H1 (cell line): Measurements from ENCODE around the gene USH1C. TPM values are rescaled to one million over a fixed set of nuclear protein-coding genes. Genes with fewer than 3 reads are reported as not detected.

Experiments
- CTCF ChIA-PET: fragments of 300-600 bp; sonication (Branson Sonifier 250); formaldehyde crosslinking; loops from one replicate; lab custom pipeline; 2021; ENCODE audit not compliant: partially characterized antibody; lab: Charles Lee
- POLR2A ChIA-PET: fragments of 300-600 bp; sonication (Branson Sonifier 250); formaldehyde crosslinking; loops from one replicate; lab custom pipeline; 2021; ENCODE audit warnings: inconsistent platforms; ENCODE audit not compliant: partially characterized antibody; lab: Charles Lee
- DNase-seq, 2 experiments: peaks; one replicate each; pipeline versions ENCODE4 v3.0.0 to v3.0.0-alpha.2; 2010 to 2022; ENCODE audit warnings: low spot score in 2 of 2, low read depth in 1 of 2, mixed read lengths in 1 of 2
- FAIRE-seq: peaks from 2 replicates; lab custom pipeline; 2011; peaks lifted over from hg19 to GRCh38; lab: Jason Lieb, UNC
- H2AFZ ChIP-seq: 2 replicates; pipeline ENCODE4 v1.8.1; 2012; ENCODE audit warnings: low read length, inconsistent platforms
- H2AK5ac ChIP-seq: 2 replicates; pipeline ENCODE4 v1.6.1; 2013; ENCODE audit warnings: low read depth, low read length
- H2BK120ac ChIP-seq: replicated peaks from 2 replicates; pipeline ENCODE3; 2013; ENCODE audit warnings: low read depth, low read length, inconsistent platforms
- H2BK12ac ChIP-seq: 2 replicates; pipeline ENCODE4 v1.6.1; 2013; ENCODE audit warnings: low read depth, low read length
- H2BK15ac ChIP-seq: 2 replicates; pipeline ENCODE4 v1.6.1; 2013; ENCODE audit warnings: low read length
- H2BK20ac ChIP-seq: 2 replicates; pipeline ENCODE4 v1.6.1; 2013; ENCODE audit warnings: low read length
- H2BK5ac ChIP-seq: 2 replicates; pipeline ENCODE4 v1.6.1; 2013; ENCODE audit warnings: low read depth, low read length
- H3K14ac ChIP-seq: 2 replicates; pipeline ENCODE4 v1.6.1; 2013; ENCODE audit warnings: inconsistent platforms; ENCODE audit not compliant: insufficient read length
- H3K18ac ChIP-seq: 2 replicates; pipeline ENCODE4 v1.6.1; 2013; ENCODE audit warnings: low read length; ENCODE audit errors: extremely low read depth
- H3K23ac ChIP-seq: 2 replicates; pipeline ENCODE4 v1.6.1; 2013; ENCODE audit warnings: inconsistent platforms; ENCODE audit not compliant: insufficient read length
- H3K23me2 ChIP-seq: 2 replicates; pipeline ENCODE4 v1.6.1; 2013; ENCODE audit warnings: low read depth, low read length
- H3K27ac ChIP-seq: 2 replicates; pipeline ENCODE4 v1.6.1; 2011; ENCODE audit warnings: low read depth, low read length, inconsistent platforms
- H3K27me3 ChIP-seq, 4 experiments: replicated peaks in 1 of 4; 1 replicate in 1 of 4; 2 replicates in 3 of 4; pipeline versions ENCODE4 v1.6.1 to v1.8.1; 2011 to 2013; ENCODE audit warnings: low read length in 3 of 4, mild to moderate bottlenecking in 3 of 4, inconsistent platforms in 2 of 4, mixed read lengths in 2 of 4, moderate library complexity in 1 of 4; ENCODE audit not compliant: control insufficient read depth in 3 of 4, insufficient read depth in 3 of 4; ENCODE audit errors: extremely low read depth in 1 of 4
- H3K36me3 ChIP-seq, 4 experiments: 2 replicates each; pipeline versions ENCODE4 v1.6.1 to v1.8.1; 2011 to 2013; ENCODE audit warnings: mild to moderate bottlenecking in 4 of 4, low read length in 3 of 4, moderate library complexity in 2 of 4, control low read depth in 1 of 4, inconsistent platforms in 1 of 4; ENCODE audit not compliant: insufficient read depth in 4 of 4, control insufficient read depth in 2 of 4
- H3K4ac ChIP-seq: replicated peaks from 2 replicates; pipeline ENCODE3; 2013; ENCODE audit warnings: low read length, low read depth, mixed read lengths, inconsistent platforms; ENCODE audit not compliant: insufficient read length
- H3K4me1 ChIP-seq, 4 experiments: replicated peaks in 1 of 4; 1 replicate in 1 of 4; 2 replicates in 3 of 4; pipeline versions ENCODE4 v1.6.1 to v1.8.1; 2011 to 2013; ENCODE audit warnings: low read length in 3 of 4, inconsistent platforms in 2 of 4, mixed read lengths in 1 of 4; ENCODE audit not compliant: insufficient read depth in 4 of 4, control insufficient read depth in 3 of 4
- H3K4me2 ChIP-seq, 2 experiments: 2 replicates each; pipeline versions ENCODE4 v1.6.1 to v1.8.1; 2011 to 2013; ENCODE audit warnings: low read depth in 2 of 2, low read length in 2 of 2, control low read depth in 1 of 2, inconsistent platforms in 1 of 2, mild to moderate bottlenecking in 1 of 2; ENCODE audit not compliant: insufficient read depth in 1 of 2
- H3K4me3 ChIP-seq, 4 experiments: fragments of 200-600, 300-600 bp in 1 of 4; sonication (generic), shearing (Covaris generic), sonication (Bioruptor Twin) in 1 of 4; 2 replicates each; pipeline versions ENCODE4 v1.5.1 to v1.8.1; 2011 to 2016; ENCODE audit warnings: low read length in 4 of 4, low read depth in 3 of 4, control low read depth in 2 of 4, inconsistent platforms in 2 of 4, mild to moderate bottlenecking in 2 of 4, mixed read lengths in 1 of 4, moderate library complexity in 1 of 4; ENCODE audit not compliant: insufficient read depth in 2 of 4; ENCODE audit errors: extremely low read depth in 1 of 4
- H3K56ac ChIP-seq: replicated peaks from 2 replicates; pipeline ENCODE3; 2013; ENCODE audit warnings: low read depth, mild to moderate bottlenecking, mixed read lengths, low read length, inconsistent platforms; ENCODE audit not compliant: insufficient read length
- H3K79me1 ChIP-seq: 2 replicates; pipeline ENCODE4 v1.6.1; 2013; ENCODE audit warnings: low read depth, low read length, control low read depth
- H3K79me2 ChIP-seq, 2 experiments: 2 replicates each; pipeline versions ENCODE4 v1.6.1 to v1.8.1; 2012 to 2013; ENCODE audit warnings: low read length in 2 of 2, mild to moderate bottlenecking in 2 of 2, inconsistent platforms in 1 of 2; ENCODE audit not compliant: insufficient read depth in 2 of 2, control insufficient read depth in 1 of 2
- H3K9ac ChIP-seq, 4 experiments: replicated peaks in 1 of 4; 1 replicate in 1 of 4; 2 replicates in 3 of 4; pipeline versions ENCODE4 v1.6.1 to v1.8.1; 2011 to 2013; ENCODE audit warnings: low read depth in 3 of 4, low read length in 3 of 4, control low read depth in 2 of 4, mild to moderate bottlenecking in 2 of 4, moderate library complexity in 2 of 4, inconsistent platforms in 1 of 4; ENCODE audit errors: extremely low read depth in 1 of 4
- H3K9me3 ChIP-seq, 2 experiments: 2 replicates each; pipeline versions ENCODE4 v1.6.1 to v1.8.1; 2012 to 2013; ENCODE audit warnings: mild to moderate bottlenecking in 2 of 2, moderate library complexity in 2 of 2, control low read depth in 1 of 2, inconsistent platforms in 1 of 2, low read depth in 1 of 2, low read length in 1 of 2, mixed read lengths in 1 of 2; ENCODE audit not compliant: insufficient read depth in 2 of 2
- H4K20me1 ChIP-seq, 2 experiments: replicated peaks in 1 of 2; 2 replicates each; pipeline versions ENCODE3 to v1.8.1; 2011 to 2013; ENCODE audit warnings: inconsistent platforms in 2 of 2, low read length in 2 of 2, mild to moderate bottlenecking in 1 of 2; ENCODE audit not compliant: insufficient read depth in 2 of 2, control insufficient read depth in 1 of 2
- H4K5ac ChIP-seq: 2 replicates; pipeline ENCODE4 v1.6.1; 2013; ENCODE audit warnings: low read length, low read depth, mixed read lengths, inconsistent platforms; ENCODE audit not compliant: insufficient read length
- H4K8ac ChIP-seq: 2 replicates; pipeline ENCODE4 v1.8.0; 2013; ENCODE audit warnings: mild to moderate bottlenecking, moderate library complexity, low read length, inconsistent platforms; ENCODE audit not compliant: insufficient read depth; ENCODE audit errors: extremely low read depth
- H4K91ac ChIP-seq: replicated peaks from 2 replicates; pipeline ENCODE3; 2013; ENCODE audit warnings: low read length, mixed read lengths, inconsistent platforms; ENCODE audit not compliant: insufficient read length
- BACH1 ChIP-seq: IDR thresholded peaks from 2 replicates; pipeline ENCODE4 v1.6.1; 2012; ENCODE audit warnings: low read length, improper control_type of control experiment
- SP2 ChIP-seq: IDR thresholded peaks from 2 replicates; pipeline ENCODE4 v1.6.1; 2012; ENCODE audit warnings: mild to moderate bottlenecking, low read length, inconsistent platforms
- SUZ12 ChIP-seq: fragments of 200-600 bp; sonication (generic); IDR thresholded peaks from 2 replicates; pipeline ENCODE4 v1.6.1; 2012; ENCODE audit warnings: mild to moderate bottlenecking, inconsistent platforms, low read length, moderate library complexity, mixed read lengths
- WGBS, 2 experiments: shearing (Covaris generic) in 1 of 2; methylation state at CpG; one replicate each; pipeline versions ENCODE4 v1.1.6 to v1.1.7; 2013 to 2015; ENCODE audit warnings: low lambda C conversion rate in 2 of 2, mixed read lengths in 2 of 2, inconsistent platforms in 1 of 2, low coverage in 1 of 2, missing lambda C conversion rate in 1 of 2; ENCODE audit not compliant: insufficient replicate concordance in 2 of 2, insufficient coverage in 1 of 2, insufficient read length in 1 of 2; ENCODE audit errors: extremely low coverage in 1 of 2, missing lambda C conversion rate in 1 of 2; 5-methylcytosine and 5-hydroxymethylcytosine counted together
- polyA plus RNA-seq, 7 experiments: library from polyadenylated mRNA; depleted of rRNA in 3 of 7; stranded (reverse) in 5 of 7; unstranded in 2 of 7; fragments of >200 nt in 5 of 7; fragments of 200-250 nt in 2 of 7; gene quantifications; 1 replicate in 5 of 7; 2 replicates in 1 of 7; 4 replicates in 1 of 7; pipeline versions ENCODE4 v1.2.1 to v1.2.3, GENCODE V29; 2011 to 2013; ENCODE audit warnings: missing spikeins in 2 of 7, mixed read lengths in 2 of 7
- total RNA-seq: library from RNA; stranded (reverse); fragmentation: NEBNext Ultra II Directional; extraction: Animal tissue kit (Norgen Biotek cat#: 25700); gene quantifications from 2 replicates; pipeline ENCODE4 v1.2.1, GENCODE V29; 2021

The USH1C gene
- total and polyA plus RNA-seq, 2 of the 8 experiments (the other 6 are each of a cell fraction or from before 2014, with no cell fraction given) = 1.3 to 1.6 TPM

DNA sequence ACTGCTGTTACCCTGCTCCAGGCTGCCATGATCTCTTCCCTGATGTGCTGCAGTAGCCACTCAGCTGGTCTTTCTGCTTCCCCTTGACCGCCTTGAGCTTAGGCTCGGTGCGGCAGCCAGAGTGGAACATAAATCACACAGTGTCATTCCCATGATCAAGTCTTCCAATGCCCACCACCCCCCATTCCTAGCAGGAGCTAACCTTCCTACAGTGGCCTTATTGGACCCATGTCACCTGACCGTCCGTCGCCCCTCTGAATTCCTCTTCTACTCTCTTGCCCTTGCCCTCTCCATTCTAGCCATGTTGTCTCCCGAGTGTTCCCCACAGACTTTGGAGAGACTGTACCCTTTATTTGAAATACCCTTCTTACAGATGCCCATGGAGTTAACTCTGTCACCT, 46.2 kb upstream of the USH1C start:
- H3K4ac ChIP-seq = no peak overlapping the region
- no peak overlapping the region for H2AK5ac ChIP-seq
- ChIA-PET CTCF (no interaction called here), POLR2A (no interaction called here)
- H2BK20ac ChIP-seq = no peak overlapping the region
- no peak overlapping the region for H3K14ac ChIP-seq
- no peaks in the 10 kb centered on the region for H3K79me2 ChIP-seq
- H3K23me2 ChIP-seq = no peaks in the 10 kb centered on the region
- peak in 1 of 2 experiments; percentile 19 for DNase-seq
- no peaks in the 10 kb centered on the region for H4K20me1 ChIP-seq
- no peak overlapping the region for H2BK12ac ChIP-seq
- no peaks in the 10 kb centered on the region for H3K36me3 ChIP-seq
- TF ChIP-seq SP2 (no peak), BACH1 (no peak), SUZ12 (no peak)
- no peak overlapping the region for H3K9ac ChIP-seq
- no peaks in the 10 kb centered on the region for H3K4me1 ChIP-seq
- H4K91ac ChIP-seq = no peak overlapping the region
- H3K23ac ChIP-seq = no peak overlapping the region
- no peak overlapping the region for H2BK120ac ChIP-seq
- WGBS, 2 experiments = 93% methylated on average over 7 of the region's 7 CpGs; no CpG with 5 or more reads in 1 of the 2 experiments
- no peak overlapping the region for H2BK5ac ChIP-seq
- H3K4me2 ChIP-seq = no peak overlapping the region
- no peaks in the 10 kb centered on the region for H3K27me3 ChIP-seq
- no peaks in the 10 kb centered on the region for H3K79me1 ChIP-seq
- H2BK15ac ChIP-seq = no peak overlapping the region
- no peak for FAIRE-seq
- H3K9me3 ChIP-seq = 0 out of 4 replicates have a peak, but pooled peaks cover 0 to 6% of the 10 kb centered on the region in 2 experiments
- no peak overlapping the region for H3K27ac ChIP-seq
- no peak overlapping the region for H4K8ac ChIP-seq
- H4K5ac ChIP-seq = no peak overlapping the region
- no peak overlapping the region for H3K56ac ChIP-seq
- H2AFZ ChIP-seq = no peak overlapping the region
- H3K4me3 ChIP-seq = no peak overlapping the region
- no peak overlapping the region for H3K18ac ChIP-seq
